Ishikawa (cell line): ENCODE results near the gene ADGRL4.

ENCODE experiments used
- CEBPB ChIP-seq: IDR thresholded peaks from 2 replicates; pipeline ENCODE4 v1.6.1; 2012
- CREB1 ChIP-seq: IDR thresholded peaks from 2 replicates; pipeline ENCODE4 v1.6.1; 2012; ENCODE audit warnings: low read depth
- EGR1 ChIP-seq: IDR thresholded peaks from 2 replicates; pipeline ENCODE4 v1.6.1; 2012
- EP300 ChIP-seq: IDR thresholded peaks from 2 replicates; pipeline ENCODE4 v1.6.1; 2012; ENCODE audit warnings: borderline replicate concordance
- MAX ChIP-seq: IDR thresholded peaks from 2 replicates; pipeline ENCODE4 v1.6.1; 2012
- NFIC ChIP-seq: IDR thresholded peaks from 2 replicates; pipeline ENCODE4 v1.6.1; 2012
- RAD21 ChIP-seq: IDR thresholded peaks from 2 replicates; pipeline ENCODE4 v1.6.1; 2012; ENCODE audit warnings: low read depth
- TAF1 ChIP-seq: IDR thresholded peaks from 2 replicates; pipeline ENCODE4 v1.6.1; 2012; ENCODE audit warnings: low read depth, mild to moderate bottlenecking
- TCF12 ChIP-seq: IDR thresholded peaks from 2 replicates; pipeline ENCODE4 v1.6.1; 2012; ENCODE audit warnings: low read depth
- TEAD4 ChIP-seq: IDR thresholded peaks from 2 replicates; pipeline ENCODE4 v1.6.1; 2012
- YY1 ChIP-seq: IDR thresholded peaks from 2 replicates; pipeline ENCODE4 v1.6.1; 2012; ENCODE audit warnings: low read depth
- ZBTB7A ChIP-seq: IDR thresholded peaks from 2 replicates; pipeline ENCODE4 v1.6.1; 2012; ENCODE audit warnings: low read depth
- TF ChIP-seq, protein P1 (sequence below): IDR thresholded peaks from 2 replicates; pipeline ENCODE4 v1.6.1; 2012; ENCODE audit warnings: low read depth, mild to moderate bottlenecking
- TF ChIP-seq, protein P2 (sequence below): IDR thresholded peaks from 2 replicates; pipeline ENCODE4 v1.6.1; 2012

DNA sequence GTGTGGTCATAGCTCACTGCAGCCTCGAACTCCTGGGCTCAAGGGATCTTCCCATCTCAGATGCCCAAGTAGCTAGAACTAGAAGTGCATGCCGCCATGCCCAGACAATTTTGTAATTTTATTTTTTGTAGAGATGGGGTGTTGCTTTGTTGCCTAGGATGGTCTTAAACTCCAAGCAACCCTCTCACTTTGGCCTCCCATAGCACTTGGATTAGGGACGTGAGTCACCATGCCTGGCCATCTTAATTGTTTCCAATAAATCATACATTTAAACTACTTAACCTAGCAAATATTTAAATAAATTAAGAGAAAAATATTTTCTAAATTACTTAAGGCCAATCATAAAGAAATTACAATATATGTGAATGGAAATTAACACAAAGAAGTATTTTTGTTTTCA lies 35.1 kb upstream of the ADGRL4 start:
- no peak for TF ChIP-seq TAF1
- TF ChIP-seq, protein P1, sequence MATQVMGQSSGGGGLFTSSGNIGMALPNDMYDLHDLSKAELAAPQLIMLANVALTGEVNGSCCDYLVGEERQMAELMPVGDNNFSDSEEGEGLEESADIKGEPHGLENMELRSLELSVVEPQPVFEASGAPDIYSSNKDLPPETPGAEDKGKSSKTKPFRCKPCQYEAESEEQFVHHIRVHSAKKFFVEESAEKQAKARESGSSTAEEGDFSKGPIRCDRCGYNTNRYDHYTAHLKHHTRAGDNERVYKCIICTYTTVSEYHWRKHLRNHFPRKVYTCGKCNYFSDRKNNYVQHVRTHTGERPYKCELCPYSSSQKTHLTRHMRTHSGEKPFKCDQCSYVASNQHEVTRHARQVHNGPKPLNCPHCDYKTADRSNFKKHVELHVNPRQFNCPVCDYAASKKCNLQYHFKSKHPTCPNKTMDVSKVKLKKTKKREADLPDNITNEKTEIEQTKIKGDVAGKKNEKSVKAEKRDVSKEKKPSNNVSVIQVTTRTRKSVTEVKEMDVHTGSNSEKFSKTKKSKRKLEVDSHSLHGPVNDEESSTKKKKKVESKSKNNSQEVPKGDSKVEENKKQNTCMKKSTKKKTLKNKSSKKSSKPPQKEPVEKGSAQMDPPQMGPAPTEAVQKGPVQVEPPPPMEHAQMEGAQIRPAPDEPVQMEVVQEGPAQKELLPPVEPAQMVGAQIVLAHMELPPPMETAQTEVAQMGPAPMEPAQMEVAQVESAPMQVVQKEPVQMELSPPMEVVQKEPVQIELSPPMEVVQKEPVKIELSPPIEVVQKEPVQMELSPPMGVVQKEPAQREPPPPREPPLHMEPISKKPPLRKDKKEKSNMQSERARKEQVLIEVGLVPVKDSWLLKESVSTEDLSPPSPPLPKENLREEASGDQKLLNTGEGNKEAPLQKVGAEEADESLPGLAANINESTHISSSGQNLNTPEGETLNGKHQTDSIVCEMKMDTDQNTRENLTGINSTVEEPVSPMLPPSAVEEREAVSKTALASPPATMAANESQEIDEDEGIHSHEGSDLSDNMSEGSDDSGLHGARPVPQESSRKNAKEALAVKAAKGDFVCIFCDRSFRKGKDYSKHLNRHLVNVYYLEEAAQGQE, result no peak
- no peak for TF ChIP-seq ZBTB7A
- TF ChIP-seq TEAD4, result no peak
- TF ChIP-seq NFIC, result no peak
- no peak for TF ChIP-seq RAD21
- no peak for TF ChIP-seq CREB1
- TF ChIP-seq EP300, result no peak
- TF ChIP-seq YY1, result no peak
- TF ChIP-seq MAX, result no peak
- TF ChIP-seq EGR1, result no peak
- no peak for TF ChIP-seq TCF12
- TF ChIP-seq, protein P2, sequence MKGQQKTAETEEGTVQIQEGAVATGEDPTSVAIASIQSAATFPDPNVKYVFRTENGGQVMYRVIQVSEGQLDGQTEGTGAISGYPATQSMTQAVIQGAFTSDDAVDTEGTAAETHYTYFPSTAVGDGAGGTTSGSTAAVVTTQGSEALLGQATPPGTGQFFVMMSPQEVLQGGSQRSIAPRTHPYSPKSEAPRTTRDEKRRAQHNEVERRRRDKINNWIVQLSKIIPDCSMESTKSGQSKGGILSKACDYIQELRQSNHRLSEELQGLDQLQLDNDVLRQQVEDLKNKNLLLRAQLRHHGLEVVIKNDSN, result no peak
- no peak for TF ChIP-seq CEBPB
